RWPE2 (cell line): ENCODE data around the gene SLC7A9.

Experiments used
- ATAC-seq: fragments of 200-7000 bp; cut with Tn5 transposase; 3 replicates; pipeline ENCODE4 v1.9.1; 2021; ENCODE audit warnings: low read depth
- DNase-seq: peaks from one replicate; pipeline ENCODE4 v3.0.0-alpha.2; 2020; ENCODE audit warnings: low spot score
- H3K27ac ChIP-seq: fragments of 450-650 bp; 2 replicates; pipeline ENCODE4 v1.5.1; 2017; ENCODE audit warnings: mild to moderate bottlenecking; ENCODE audit not compliant: poor library complexity, severe bottlenecking
- H3K27me3 ChIP-seq: fragments of 250-450 bp; sonication (Bioruptor Pico); 2 replicates; pipeline ENCODE4 v1.5.1; 2021; ENCODE audit warnings: mild to moderate bottlenecking, moderate library complexity; ENCODE audit not compliant: insufficient read depth, poor library complexity, severe bottlenecking
- H3K36me3 ChIP-seq: fragments of 250-450 bp; sonication (Bioruptor Pico); 2 replicates; pipeline ENCODE4 v1.5.1; 2020; ENCODE audit warnings: low read depth, mild to moderate bottlenecking, moderate library complexity
- H3K4me1 ChIP-seq: fragments of 250-450 bp; sonication (Bioruptor Pico); 2 replicates; pipeline ENCODE4 v1.5.1; 2021; ENCODE audit warnings: mild to moderate bottlenecking, moderate library complexity; ENCODE audit not compliant: insufficient read depth, poor library complexity, severe bottlenecking
- H3K4me3 ChIP-seq: fragments of 250-450 bp; sonication (Bioruptor Pico); 2 replicates; pipeline ENCODE4 v1.5.1; 2021; ENCODE audit warnings: mild to moderate bottlenecking, moderate library complexity; ENCODE audit not compliant: severe bottlenecking
- H3K9me3 ChIP-seq: fragments of 250-450 bp; sonication (Bioruptor Pico); 2 replicates; pipeline ENCODE4 v1.5.1; 2021; ENCODE audit warnings: mild to moderate bottlenecking, moderate library complexity; ENCODE audit not compliant: severe bottlenecking
- TF ChIP-seq, protein P1 (sequence below): fragments of 450-650 bp; IDR thresholded peaks from one replicate; pipeline ENCODE4 v1.5.1; 2017; ENCODE audit warnings: mild to moderate bottlenecking, moderate library complexity; ENCODE audit not compliant: poor library complexity, severe bottlenecking

SLC7A9 gene

DNA sequence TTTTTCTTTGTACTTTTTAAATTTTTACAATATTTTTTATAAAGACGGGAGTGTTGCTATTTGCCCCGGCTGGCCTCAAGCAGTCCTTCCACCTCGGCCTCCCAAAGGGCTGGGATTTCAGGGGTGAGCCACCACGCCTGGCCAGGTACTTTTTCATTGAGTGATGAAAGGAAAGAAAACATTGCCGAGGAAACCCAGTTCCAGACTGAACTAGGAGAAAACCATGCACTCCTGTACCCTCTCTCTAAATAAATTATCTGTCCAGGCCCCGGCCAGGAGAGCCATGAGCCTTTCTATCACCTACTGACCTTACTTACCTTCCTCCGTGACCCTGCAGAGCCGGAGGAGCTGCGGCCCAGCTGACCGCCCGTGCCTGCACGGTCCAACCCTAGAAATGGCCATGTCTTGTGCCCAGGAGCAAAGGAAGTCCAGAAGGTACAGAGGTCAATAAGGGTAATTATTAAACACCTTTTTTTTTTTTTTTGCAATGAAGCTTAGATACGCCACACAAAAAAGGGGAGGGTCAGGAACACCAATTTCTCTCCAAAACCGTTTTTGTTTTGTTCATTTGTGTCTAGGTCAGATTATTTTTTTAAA, at the start of gene SLC7A9:
Gene SLC7A9, minus strand, starts transcription at position 399 of the 597 bp plus-strand sequence. CDS start 1,233 bp downstream, outside the sequence.
- DNase-seq (no peak), ATAC-seq (no peak)
- no peaks in the 10 kb centered on the region for H3K9me3 ChIP-seq
- H3K36me3 ChIP-seq, result no peaks in the 10 kb centered on the region
- TF ChIP-seq, protein P1, sequence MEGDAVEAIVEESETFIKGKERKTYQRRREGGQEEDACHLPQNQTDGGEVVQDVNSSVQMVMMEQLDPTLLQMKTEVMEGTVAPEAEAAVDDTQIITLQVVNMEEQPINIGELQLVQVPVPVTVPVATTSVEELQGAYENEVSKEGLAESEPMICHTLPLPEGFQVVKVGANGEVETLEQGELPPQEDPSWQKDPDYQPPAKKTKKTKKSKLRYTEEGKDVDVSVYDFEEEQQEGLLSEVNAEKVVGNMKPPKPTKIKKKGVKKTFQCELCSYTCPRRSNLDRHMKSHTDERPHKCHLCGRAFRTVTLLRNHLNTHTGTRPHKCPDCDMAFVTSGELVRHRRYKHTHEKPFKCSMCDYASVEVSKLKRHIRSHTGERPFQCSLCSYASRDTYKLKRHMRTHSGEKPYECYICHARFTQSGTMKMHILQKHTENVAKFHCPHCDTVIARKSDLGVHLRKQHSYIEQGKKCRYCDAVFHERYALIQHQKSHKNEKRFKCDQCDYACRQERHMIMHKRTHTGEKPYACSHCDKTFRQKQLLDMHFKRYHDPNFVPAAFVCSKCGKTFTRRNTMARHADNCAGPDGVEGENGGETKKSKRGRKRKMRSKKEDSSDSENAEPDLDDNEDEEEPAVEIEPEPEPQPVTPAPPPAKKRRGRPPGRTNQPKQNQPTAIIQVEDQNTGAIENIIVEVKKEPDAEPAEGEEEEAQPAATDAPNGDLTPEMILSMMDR, result no peak
- no peaks in the 10 kb centered on the region for H3K4me1 ChIP-seq
- no peaks in the 10 kb centered on the region for H3K27me3 ChIP-seq
- no peak within 1 kb of the TSS for H3K4me3 ChIP-seq
- H3K27ac ChIP-seq, result no peak within 1 kb of the TSS

GRCh38 chr19:32919365-32919764, 49.8 kb upstream of the SLC7A9 start:
- DNase-seq (no peak), ATAC-seq (no peak)
- Histone ChIP-seq H3K4me3 (no peak overlapping the region), H3K9me3 (no peaks in the 10 kb centered on the region), H3K36me3 (peaks cover 24% of the 10 kb centered on the region), H3K27me3 (no peaks in the 10 kb centered on the region), H3K27ac (no peak overlapping the region), H3K4me1 (no peaks in the 10 kb centered on the region)
- TF ChIP-seq, protein P1, result no peak

- Histone ChIP-seq H3K9me3 (no peaks in the 10 kb centered on the region), H3K27ac (no peak overlapping the region), H3K4me1 (no peaks in the 10 kb centered on the region), H3K27me3 (no peaks in the 10 kb centered on the region), H3K4me3 (no peak overlapping the region), H3K36me3 (peaks cover 29% of the 10 kb centered on the region)
- TF ChIP-seq, protein P1, result no peak
- DNase-seq (no peak), ATAC-seq (no peak)
Observed at GRCh38 chr19:32917616-32917996, 48.0 kb upstream of the SLC7A9 start.

DNA sequence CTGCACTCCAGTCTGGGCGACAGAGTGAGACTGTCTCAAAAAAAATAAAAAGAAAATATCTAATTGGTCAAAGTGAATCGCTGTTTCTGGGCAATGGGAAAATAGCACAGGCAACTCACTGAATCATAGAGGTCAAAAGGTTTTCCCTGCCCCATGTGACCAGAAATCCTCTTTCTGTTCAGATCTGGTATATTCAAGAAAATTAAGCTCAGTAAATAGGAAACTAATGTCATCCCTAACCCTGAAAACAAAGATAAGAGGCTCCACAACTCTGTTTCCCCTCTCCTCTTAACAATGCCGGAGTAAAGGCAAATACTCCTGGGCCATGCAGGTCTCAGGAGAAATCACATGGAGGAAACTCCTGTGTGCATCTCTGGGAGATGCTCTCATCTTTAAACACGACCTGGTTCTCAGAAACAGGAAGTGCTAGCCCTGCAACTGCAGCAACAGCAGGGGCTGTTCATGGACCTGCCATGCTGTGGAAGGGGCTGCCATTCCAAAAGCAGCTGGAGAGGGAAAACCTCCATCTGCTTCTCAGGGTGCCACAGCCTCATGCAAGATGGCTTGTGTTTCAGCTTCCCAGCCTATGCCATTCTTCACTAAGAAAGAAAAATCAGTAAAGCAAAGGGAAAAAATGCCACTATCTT, 47.5 kb upstream of the SLC7A9 start:
- no peaks in the 10 kb centered on the region for H3K4me1 ChIP-seq
- H3K4me3 ChIP-seq, result no peak overlapping the region
- H3K9me3 ChIP-seq, result no peaks in the 10 kb centered on the region
- H3K27ac ChIP-seq, result no peak overlapping the region
- TF ChIP-seq, protein P1, result no peak
- H3K36me3 ChIP-seq, result peaks cover 29% of the 10 kb centered on the region
- DNase-seq (no peak), ATAC-seq (no peak)
- H3K27me3 ChIP-seq, result no peaks in the 10 kb centered on the region
